Activated naive CD4-positive, alpha-beta T cell treated with anti-CD3 and anti-CD28 coated beads, Interleukin-2, amount 10 ng/mL, durations not matched to agents 7 days and 5 days (primary cell): ENCODE results near the gene CNIH3.
"Not testable (repeated sequence)": the region's sequence is repeated elsewhere in the genome, so short reads cannot be mapped to it uniquely, and the experiment has no call there.

Experiments
- CTCF ChIA-PET: fragments of 350-600 bp; sonication (Branson Sonifier 250); formaldehyde crosslinking; loops from one replicate; lab custom pipeline; 2021; ENCODE audit warnings: antibody characterized with exemption; lab: Charles Lee
- DNase-seq: peaks from one replicate; pipeline ENCODE4 v3.0.0-alpha.2; 2020
- H3K27ac Mint-ChIP-seq: one replicate; pipeline ENCODE4 v1.8.0; 2021; ENCODE audit warnings: mild to moderate bottlenecking, moderate library complexity, mixed read lengths
- H3K27me3 Mint-ChIP-seq: one replicate; pipeline ENCODE4 v1.8.0; 2021; ENCODE audit warnings: mild to moderate bottlenecking, mixed read lengths
- H3K36me3 Mint-ChIP-seq: one replicate; pipeline ENCODE4 v1.8.0; 2021; ENCODE audit warnings: mixed read lengths
- H3K4me1 Mint-ChIP-seq: one replicate; pipeline ENCODE4 v1.8.0; 2021; ENCODE audit warnings: mixed read lengths
- H3K4me3 Mint-ChIP-seq: one replicate; pipeline ENCODE4 v1.8.0; 2021; ENCODE audit warnings: mild to moderate bottlenecking, moderate library complexity, mixed read lengths
- H3K9me3 Mint-ChIP-seq: one replicate; pipeline ENCODE4 v1.8.0; 2021; ENCODE audit warnings: mixed read lengths

CNIH3 gene

GRCh38 chr1:224694969-224695368, 78.9 kb downstream of the CNIH3 start:
- H3K27ac Mint-ChIP-seq: no peak overlapping the region
- H3K36me3 Mint-ChIP-seq: no peaks in the 10 kb centered on the region
- H3K4me1 Mint-ChIP-seq: no peaks in the 10 kb centered on the region
- H3K4me3 Mint-ChIP-seq: no peak overlapping the region
- no peaks in the 10 kb centered on the region for H3K9me3 Mint-ChIP-seq
- CTCF ChIA-PET: no interaction called here
- peaks cover 13% of the 10 kb centered on the region for H3K27me3 Mint-ChIP-seq
- no peak for DNase-seq

- CTCF ChIA-PET: no interaction called here
- H3K27me3 Mint-ChIP-seq: peaks cover 13% of the 10 kb centered on the region
- no peak for DNase-seq
- no peak overlapping the region for H3K27ac Mint-ChIP-seq
- no peaks in the 10 kb centered on the region for H3K4me1 Mint-ChIP-seq
- H3K36me3 Mint-ChIP-seq: no peaks in the 10 kb centered on the region
- no peaks in the 10 kb centered on the region for H3K9me3 Mint-ChIP-seq
- H3K4me3 Mint-ChIP-seq: no peak overlapping the region
These were observed 79.9 kb downstream of the CNIH3 start for GRCh38 chr1:224696021-224696420.

- CTCF ChIA-PET: interaction anchor here (0.7 kb wide), 1 partner anchor 154 kb away, joined by 3 read pairs; no protein-coding TSS in a partner anchor
- Mint-ChIP-seq H3K27ac (no peak overlapping the region), H3K27me3 (peaks cover 13% of the 10 kb centered on the region), H3K4me3 (no peak overlapping the region), H3K4me1 (no peaks in the 10 kb centered on the region), H3K36me3 (no peaks in the 10 kb centered on the region), H3K9me3 (no peaks in the 10 kb centered on the region)
- DNase-seq: no peak
These were observed 81.0 kb downstream of the CNIH3 start for GRCh38 chr1:224696891-224697765.

GRCh38 chr1:224698015-224698451, 81.9 kb downstream of the CNIH3 start:
- DNase-seq: no peak
- Mint-ChIP-seq H3K36me3 (no peaks in the 10 kb centered on the region), H3K27ac (no peak overlapping the region), H3K27me3 (peaks cover 20% of the 10 kb centered on the region), H3K4me3 (no peak overlapping the region), H3K4me1 (no peaks in the 10 kb centered on the region), H3K9me3 (no peaks in the 10 kb centered on the region)
- CTCF ChIA-PET: interaction anchor here (5.9 kb wide), 1 partner anchor 154 kb away, joined by 62 read pairs; no protein-coding TSS in a partner anchor

GRCh38 chr1:224700918-224701531, 84.9 kb downstream of the CNIH3 start:
- Mint-ChIP-seq H3K27me3 (peaks cover 25% of the 10 kb centered on the region), H3K4me3 (no peak overlapping the region), H3K27ac (no peak overlapping the region), H3K4me1 (no peaks in the 10 kb centered on the region), H3K36me3 (no peaks in the 10 kb centered on the region), H3K9me3 (no peaks in the 10 kb centered on the region)
- CTCF ChIA-PET: interaction anchor here (1.1 to 5.9 kb wide), 6 partner anchors 9 to 222 kb away, joined by 3 to 62 read pairs (median 6); no protein-coding TSS in a partner anchor
- DNase-seq: no peak

GRCh38 chr1:224703702-224704101, 87.6 kb downstream of the CNIH3 start:
- Mint-ChIP-seq H3K36me3 (no peaks in the 10 kb centered on the region), H3K4me3 (no peak overlapping the region), H3K9me3 (no peaks in the 10 kb centered on the region), H3K27me3 (peaks cover 22% of the 10 kb centered on the region), H3K27ac (no peak overlapping the region), H3K4me1 (no peaks in the 10 kb centered on the region)
- DNase-seq: no peak
- CTCF ChIA-PET: interaction anchor here (0.8 to 5.9 kb wide), 2 partner anchors 148 kb away, joined by 3 to 62 read pairs; no protein-coding TSS in a partner anchor

- Mint-ChIP-seq H3K36me3 (no peaks in the 10 kb centered on the region), H3K27ac (no peak overlapping the region), H3K4me1 (no peaks in the 10 kb centered on the region), H3K9me3 (no peaks in the 10 kb centered on the region), H3K4me3 (no peak overlapping the region), H3K27me3 (peaks cover 20% of the 10 kb centered on the region)
- no peak for DNase-seq
- CTCF ChIA-PET: interaction anchor here (0.8 to 1.2 kb wide), 2 partner anchors 9 to 147 kb away, joined by 3 to 4 read pairs; no protein-coding TSS in a partner anchor
These were observed 88.1 kb downstream of the CNIH3 start for GRCh38 chr1:224704107-224704735.

- Mint-ChIP-seq H3K9me3 (no peaks in the 10 kb centered on the region), H3K4me3 (no peak overlapping the region), H3K27me3 (peaks cover 23% of the 10 kb centered on the region), H3K36me3 (no peaks in the 10 kb centered on the region), H3K4me1 (no peaks in the 10 kb centered on the region), H3K27ac (no peak overlapping the region)
- CTCF ChIA-PET: no interaction called here
- no peak for DNase-seq
These were observed 89.5 kb downstream of the CNIH3 start for GRCh38 chr1:224705578-224705977.

- no peak overlapping the region for H3K4me3 Mint-ChIP-seq
- no peak overlapping the region for H3K27ac Mint-ChIP-seq
- no peaks in the 10 kb centered on the region for H3K4me1 Mint-ChIP-seq
- H3K36me3 Mint-ChIP-seq: no peaks in the 10 kb centered on the region
- DNase-seq: no peak
- CTCF ChIA-PET: no interaction called here
- H3K27me3 Mint-ChIP-seq: peaks cover 19% of the 10 kb centered on the region
- no peaks in the 10 kb centered on the region for H3K9me3 Mint-ChIP-seq
These were observed 92.0 kb downstream of the CNIH3 start for GRCh38 chr1:224707843-224708725.

GRCh38 chr1:224710196-224710595, 94.1 kb downstream of the CNIH3 start:
- H3K9me3 Mint-ChIP-seq: no peaks in the 10 kb centered on the region
- no peaks in the 10 kb centered on the region for H3K4me1 Mint-ChIP-seq
- H3K27me3 Mint-ChIP-seq: peaks cover 19% of the 10 kb centered on the region
- H3K27ac Mint-ChIP-seq: no peak overlapping the region
- no peaks in the 10 kb centered on the region for H3K36me3 Mint-ChIP-seq
- CTCF ChIA-PET: no interaction called here
- no peak for DNase-seq
- H3K4me3 Mint-ChIP-seq: no peak overlapping the region

- DNase-seq, H3K9me3 Mint-ChIP-seq, H3K4me1 Mint-ChIP-seq, H3K36me3 Mint-ChIP-seq, H3K27ac Mint-ChIP-seq, H3K4me3 Mint-ChIP-seq, CTCF ChIA-PET: not testable (repeated sequence)
- peaks cover 19% of the 10 kb centered on the region for H3K27me3 Mint-ChIP-seq
These were observed 95.2 kb downstream of the CNIH3 start for GRCh38 chr1:224711231-224711756.

- Mint-ChIP-seq H3K36me3 (no peaks in the 10 kb centered on the region), H3K9me3 (no peaks in the 10 kb centered on the region), H3K27ac (no peak overlapping the region), H3K27me3 (peaks cover 24% of the 10 kb centered on the region), H3K4me1 (no peaks in the 10 kb centered on the region), H3K4me3 (no peak overlapping the region)
- CTCF ChIA-PET: no interaction called here
- DNase-seq: no peak
These were observed 95.8 kb downstream of the CNIH3 start for GRCh38 chr1:224711876-224712275.

GRCh38 chr1:224713228-224713627, 97.1 kb downstream of the CNIH3 start:
- CTCF ChIA-PET: interaction anchor here (0.7 to 1.7 kb wide), 4 partner anchors 9 to 209 kb away, joined by 3 to 9 read pairs (median 4); no protein-coding TSS in a partner anchor
- H3K36me3 Mint-ChIP-seq: no peaks in the 10 kb centered on the region
- H3K27me3 Mint-ChIP-seq: peaks cover 30% of the 10 kb centered on the region
- DNase-seq: no peak
- H3K9me3 Mint-ChIP-seq: no peaks in the 10 kb centered on the region
- peaks cover 4% of the 10 kb centered on the region for H3K4me1 Mint-ChIP-seq
- H3K27ac Mint-ChIP-seq: no peak overlapping the region
- H3K4me3 Mint-ChIP-seq: no peak overlapping the region
